Kidney (tissue), 14 donors: ENCODE measurements around the gene TREML2. TPM values are rescaled to one million over a fixed set of nuclear protein-coding genes. Genes with fewer than 3 reads are reported as not detected.

ENCODE experiments used
- DNase-seq, 5 donors: peaks; one replicate each; pipeline ENCODE4 v3.0.0-alpha.2; 2013 to 2020
- FAIRE-seq: peaks from 2 replicates; lab custom pipeline; 2012; peaks lifted over from hg19 to GRCh38; lab: Jason Lieb, UNC
- H3K27ac ChIP-seq, 2 donors: one replicate each; pipeline ENCODE4 v1.7.0; 2013; ENCODE audit warnings: low read depth in 2 of 2, low read length in 2 of 2, inconsistent platforms in 1 of 2
- H3K27me3 ChIP-seq: one replicate; pipeline ENCODE4 v1.7.1; 2013; ENCODE audit warnings: low read length, inconsistent platforms; ENCODE audit not compliant: control insufficient read depth, insufficient read depth
- H3K36me3 ChIP-seq, 3 donors: one replicate each; pipeline versions ENCODE4 v1.7.0 to v1.7.1; 2013; ENCODE audit warnings: low read length in 3 of 3, control low read depth in 1 of 3, inconsistent platforms in 1 of 3; ENCODE audit not compliant: insufficient read depth in 3 of 3, control insufficient read depth in 2 of 3
- H3K4me1 ChIP-seq, 3 donors: one replicate each; pipeline versions ENCODE4 v1.7.0 to v1.7.1; 2013; ENCODE audit warnings: low read length in 3 of 3, inconsistent platforms in 1 of 3, low read depth in 1 of 3; ENCODE audit not compliant: control insufficient read depth in 2 of 3, insufficient read depth in 2 of 3
- H3K4me3 ChIP-seq, 3 donors: one replicate each; pipeline versions ENCODE4 v1.7.0 to v1.8.1; 2013; ENCODE audit warnings: low read length in 3 of 3, control low read depth in 1 of 3, inconsistent platforms in 1 of 3
- H3K9ac ChIP-seq, 3 donors: one replicate each; pipeline versions ENCODE4 v1.7.0 to v1.7.1; 2013; ENCODE audit warnings: low read length in 3 of 3, control low read depth in 1 of 3, inconsistent platforms in 1 of 3
- H3K9me3 ChIP-seq, 3 donors: one replicate each; pipeline versions ENCODE4 v1.7.0 to v1.7.1; 2013; ENCODE audit warnings: low read length in 3 of 3, control low read depth in 1 of 3, inconsistent platforms in 1 of 3; ENCODE audit not compliant: control insufficient read depth in 2 of 3, insufficient read depth in 1 of 3
- CTCF ChIP-seq: IDR thresholded peaks from 3 replicates; pipeline ENCODE4 v1.5.1; 2012; ENCODE audit warnings: mild to moderate bottlenecking, moderate library complexity, borderline replicate concordance; ENCODE audit not compliant: insufficient read depth; ENCODE audit errors: extremely low read depth
- intact Hi-C: fragments of 100-400 bp; cut with DNase I; formaldehyde crosslinking; loops from one replicate; pipeline ENCODE4 v1.11.1; 2022
- polyA plus RNA-seq: library from polyadenylated mRNA; stranded (reverse); fragments of 350-450 nt; fragmentation: Illumina TruSeq; extraction: RNeasy Lipid Tissue Mini Kit (QIAGEN cat#74804); gene quantifications from one replicate; pipeline ENCODE4 v1.2.3, GENCODE V29; 2014; ENCODE audit warnings: low read depth, low replicate concordance; ENCODE audit not compliant: insufficient read depth
- total RNA-seq: library from RNA; stranded (reverse); fragmentation: NEBNext Ultra II Directional; extraction: Animal tissue kit (Norgen Biotek cat#: 25700); gene quantifications from one replicate; pipeline ENCODE4 v1.2.1, GENCODE V29; 2021
- donor health status: control.
- donor health status: control.
- donor health status: control.
- donor health status: control.
- donor health status: control.
- donor health status: DM: yes; HTN: yes; CAD: no.
- donor health status: Normal renal cell carcinoma (clear cell type).

TREML2 gene
- total and polyA plus RNA-seq, 2 donors from 2014 or later, result 0.41 TPM; not detected in 1

GRCh38 chr6:41153992-41154625, 46.8 kb downstream of the TREML2 start, which contains the start of gene TREML1:
Gene TREML1 (minus strand): TSS chr6:41154347. CDS start chr6:41154288, 59 bp downstream.
- FAIRE-seq (no peak), DNase-seq (no peak)
- Histone ChIP-seq H3K36me3 (no peaks in the 10 kb centered on the region), H3K9ac (no peak within 1 kb of the TSS), H3K4me3 (no peak within 1 kb of the TSS), H3K9me3 (no peaks in the 10 kb centered on the region), H3K27me3 (no peaks in the 10 kb centered on the region), H3K4me1 (peaks cover 0 to 2% (median 0%) of the 10 kb centered on the region in 3 donors), H3K27ac (no peak within 1 kb of the TSS)
- intact Hi-C loops, result no loop called here
- TF ChIP-seq CTCF, result no peak

DNA sequence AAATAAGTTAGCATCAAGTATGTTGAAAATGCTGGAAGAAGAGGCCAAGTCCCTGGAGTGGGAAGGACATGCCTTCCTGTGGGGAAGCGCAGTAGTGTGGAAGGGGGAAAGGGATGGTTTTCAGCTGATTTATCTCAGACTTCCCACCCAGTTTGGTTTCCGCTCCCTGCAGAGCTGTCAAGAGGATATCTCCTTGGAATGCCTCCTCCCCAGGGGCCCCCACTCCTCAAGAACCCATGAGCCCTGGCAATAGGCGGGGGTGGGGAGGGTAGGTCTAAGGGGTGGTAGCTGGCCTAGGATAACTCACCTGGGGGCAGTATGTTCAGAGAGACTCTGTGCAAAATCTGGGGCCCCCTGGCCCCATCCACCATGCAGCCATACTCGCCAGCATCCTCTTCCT, 47.5 kb downstream of the TREML2 start:
- no peak for FAIRE-seq
- no peak overlapping the region for H3K4me3 ChIP-seq
- H3K36me3 ChIP-seq, result peaks cover 0 to 3% (median 0%) of the 10 kb centered on the region in 3 donors
- no peaks in the 10 kb centered on the region for H3K9me3 ChIP-seq
- no peaks in the 10 kb centered on the region for H3K27me3 ChIP-seq
- no peak overlapping the region for H3K27ac ChIP-seq
- no peak overlapping the region for H3K9ac ChIP-seq
- DNase-seq, result no peak
- intact Hi-C loops, result no loop called here
- TF ChIP-seq CTCF, result no peak
- H3K4me1 ChIP-seq, result no peaks in the 10 kb centered on the region

- DNase-seq (no peak), FAIRE-seq (no peak)
- Histone ChIP-seq H3K9ac (no peak overlapping the region), H3K27me3 (no peaks in the 10 kb centered on the region), H3K36me3 (peaks cover 0 to 3% (median 0%) of the 10 kb centered on the region in 3 donors), H3K4me1 (no peaks in the 10 kb centered on the region), H3K9me3 (no peaks in the 10 kb centered on the region), H3K4me3 (no peak overlapping the region), H3K27ac (no peak overlapping the region)
- intact Hi-C loops, result no loop called here
- no peak for TF ChIP-seq CTCF
Observed at GRCh38 chr6:41150671-41151070, 50.3 kb downstream of the TREML2 start.

DNA sequence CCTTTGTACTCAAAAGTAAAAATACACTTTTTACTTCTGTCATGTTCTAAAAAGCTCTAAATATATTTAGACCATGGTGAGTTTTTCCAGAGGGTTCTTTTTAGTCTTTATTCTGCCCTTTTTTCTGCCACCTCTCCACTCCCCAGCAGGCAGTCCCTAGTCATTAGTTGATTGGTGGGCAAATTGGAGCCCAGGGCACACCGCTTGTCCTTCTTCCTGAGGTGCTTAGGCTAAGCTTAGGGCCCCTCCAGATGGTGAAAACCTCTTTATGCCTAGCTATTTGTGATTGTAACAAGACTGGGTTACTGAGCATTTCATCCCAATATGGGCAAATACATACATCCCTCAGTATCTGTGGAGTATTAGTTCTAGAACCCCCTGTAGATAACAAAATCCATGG, 53.0 kb downstream of the TREML2 start:
- no peaks in the 10 kb centered on the region for H3K27me3 ChIP-seq
- H3K4me1 ChIP-seq, result no peaks in the 10 kb centered on the region
- H3K9me3 ChIP-seq, result no peaks in the 10 kb centered on the region
- H3K9ac ChIP-seq, result no peak overlapping the region
- no peak for TF ChIP-seq CTCF
- no peak overlapping the region for H3K4me3 ChIP-seq
- FAIRE-seq (no peak), DNase-seq (no peak)
- intact Hi-C loops, result no loop called here
- peaks cover 0 to 3% (median 0%) of the 10 kb centered on the region in 3 donors for H3K36me3 ChIP-seq
- no peak overlapping the region for H3K27ac ChIP-seq
